ENCODE data around the gene ATN1.

DNA sequence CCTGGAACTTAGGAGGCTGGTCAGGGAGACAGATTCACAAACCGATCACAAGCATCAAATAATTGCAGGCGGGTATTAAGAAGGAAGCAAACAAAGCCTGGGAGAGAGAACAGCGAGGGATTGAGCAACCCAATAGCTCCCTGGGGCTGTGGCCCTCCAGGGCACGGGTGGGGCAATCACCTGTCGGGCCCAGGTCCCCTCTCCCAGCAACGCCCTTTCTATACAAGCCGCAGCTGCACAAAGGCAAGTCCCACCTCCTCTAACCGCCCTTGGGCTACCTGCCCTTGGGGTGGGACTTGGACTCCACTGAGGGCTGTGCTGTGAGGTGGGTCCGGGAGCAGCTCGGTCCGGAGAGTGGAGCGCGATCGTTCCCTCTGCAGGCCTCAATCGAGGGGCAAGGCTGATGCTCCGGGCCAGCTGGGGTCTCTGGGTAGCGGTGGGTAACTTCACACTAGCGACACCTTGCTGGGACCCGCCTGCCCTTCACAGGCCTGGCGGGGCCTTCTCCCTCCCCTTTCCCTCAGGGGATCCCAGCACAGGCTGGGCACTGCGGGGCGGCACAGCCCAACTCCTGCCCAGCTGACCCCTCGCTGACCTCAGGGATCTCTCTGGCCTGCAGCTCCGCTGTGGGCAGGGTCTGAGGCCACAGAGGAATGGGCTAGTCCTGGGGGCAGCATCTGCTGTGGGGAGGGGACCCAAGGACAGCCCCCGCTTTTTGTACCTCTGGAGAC, 34.7 kb downstream of the ATN1 start:
- TF ChIP-seq, protein P1, sequence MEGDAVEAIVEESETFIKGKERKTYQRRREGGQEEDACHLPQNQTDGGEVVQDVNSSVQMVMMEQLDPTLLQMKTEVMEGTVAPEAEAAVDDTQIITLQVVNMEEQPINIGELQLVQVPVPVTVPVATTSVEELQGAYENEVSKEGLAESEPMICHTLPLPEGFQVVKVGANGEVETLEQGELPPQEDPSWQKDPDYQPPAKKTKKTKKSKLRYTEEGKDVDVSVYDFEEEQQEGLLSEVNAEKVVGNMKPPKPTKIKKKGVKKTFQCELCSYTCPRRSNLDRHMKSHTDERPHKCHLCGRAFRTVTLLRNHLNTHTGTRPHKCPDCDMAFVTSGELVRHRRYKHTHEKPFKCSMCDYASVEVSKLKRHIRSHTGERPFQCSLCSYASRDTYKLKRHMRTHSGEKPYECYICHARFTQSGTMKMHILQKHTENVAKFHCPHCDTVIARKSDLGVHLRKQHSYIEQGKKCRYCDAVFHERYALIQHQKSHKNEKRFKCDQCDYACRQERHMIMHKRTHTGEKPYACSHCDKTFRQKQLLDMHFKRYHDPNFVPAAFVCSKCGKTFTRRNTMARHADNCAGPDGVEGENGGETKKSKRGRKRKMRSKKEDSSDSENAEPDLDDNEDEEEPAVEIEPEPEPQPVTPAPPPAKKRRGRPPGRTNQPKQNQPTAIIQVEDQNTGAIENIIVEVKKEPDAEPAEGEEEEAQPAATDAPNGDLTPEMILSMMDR (IDR thresholded peaks at IDR 0.05): peak; percentile 41
- TF ChIP-seq, protein P2, sequence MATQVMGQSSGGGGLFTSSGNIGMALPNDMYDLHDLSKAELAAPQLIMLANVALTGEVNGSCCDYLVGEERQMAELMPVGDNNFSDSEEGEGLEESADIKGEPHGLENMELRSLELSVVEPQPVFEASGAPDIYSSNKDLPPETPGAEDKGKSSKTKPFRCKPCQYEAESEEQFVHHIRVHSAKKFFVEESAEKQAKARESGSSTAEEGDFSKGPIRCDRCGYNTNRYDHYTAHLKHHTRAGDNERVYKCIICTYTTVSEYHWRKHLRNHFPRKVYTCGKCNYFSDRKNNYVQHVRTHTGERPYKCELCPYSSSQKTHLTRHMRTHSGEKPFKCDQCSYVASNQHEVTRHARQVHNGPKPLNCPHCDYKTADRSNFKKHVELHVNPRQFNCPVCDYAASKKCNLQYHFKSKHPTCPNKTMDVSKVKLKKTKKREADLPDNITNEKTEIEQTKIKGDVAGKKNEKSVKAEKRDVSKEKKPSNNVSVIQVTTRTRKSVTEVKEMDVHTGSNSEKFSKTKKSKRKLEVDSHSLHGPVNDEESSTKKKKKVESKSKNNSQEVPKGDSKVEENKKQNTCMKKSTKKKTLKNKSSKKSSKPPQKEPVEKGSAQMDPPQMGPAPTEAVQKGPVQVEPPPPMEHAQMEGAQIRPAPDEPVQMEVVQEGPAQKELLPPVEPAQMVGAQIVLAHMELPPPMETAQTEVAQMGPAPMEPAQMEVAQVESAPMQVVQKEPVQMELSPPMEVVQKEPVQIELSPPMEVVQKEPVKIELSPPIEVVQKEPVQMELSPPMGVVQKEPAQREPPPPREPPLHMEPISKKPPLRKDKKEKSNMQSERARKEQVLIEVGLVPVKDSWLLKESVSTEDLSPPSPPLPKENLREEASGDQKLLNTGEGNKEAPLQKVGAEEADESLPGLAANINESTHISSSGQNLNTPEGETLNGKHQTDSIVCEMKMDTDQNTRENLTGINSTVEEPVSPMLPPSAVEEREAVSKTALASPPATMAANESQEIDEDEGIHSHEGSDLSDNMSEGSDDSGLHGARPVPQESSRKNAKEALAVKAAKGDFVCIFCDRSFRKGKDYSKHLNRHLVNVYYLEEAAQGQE (IDR thresholded peaks at IDR 0.05; ENCODE audit: insufficient read depth in 1 of 2, low read depth in 2 of 2, low read length in 1 of 2): no peak
- TF ChIP-seq POLR2AphosphoS5 (IDR thresholded peaks at IDR 0.05; ENCODE audit: low read depth, low read length) (no peak), SIN3A (IDR thresholded peaks at IDR 0.05; ENCODE audit: borderline replicate concordance, insufficient read depth, low read depth, low read length) (no peak)

All from Panc1 (cell line).